Amygdala (tissue), 56 donors: ENCODE results near the gene TANGO2.
A peak's percentile ranks its signal among the peaks of the same experiment; 100 is the strongest.

ENCODE experiments used
- DNase-seq, 56 donors: peaks; one replicate each; lab custom pipeline; 2025; lab: John Stamatoyannopoulos, UW

TANGO2 gene

DNA sequence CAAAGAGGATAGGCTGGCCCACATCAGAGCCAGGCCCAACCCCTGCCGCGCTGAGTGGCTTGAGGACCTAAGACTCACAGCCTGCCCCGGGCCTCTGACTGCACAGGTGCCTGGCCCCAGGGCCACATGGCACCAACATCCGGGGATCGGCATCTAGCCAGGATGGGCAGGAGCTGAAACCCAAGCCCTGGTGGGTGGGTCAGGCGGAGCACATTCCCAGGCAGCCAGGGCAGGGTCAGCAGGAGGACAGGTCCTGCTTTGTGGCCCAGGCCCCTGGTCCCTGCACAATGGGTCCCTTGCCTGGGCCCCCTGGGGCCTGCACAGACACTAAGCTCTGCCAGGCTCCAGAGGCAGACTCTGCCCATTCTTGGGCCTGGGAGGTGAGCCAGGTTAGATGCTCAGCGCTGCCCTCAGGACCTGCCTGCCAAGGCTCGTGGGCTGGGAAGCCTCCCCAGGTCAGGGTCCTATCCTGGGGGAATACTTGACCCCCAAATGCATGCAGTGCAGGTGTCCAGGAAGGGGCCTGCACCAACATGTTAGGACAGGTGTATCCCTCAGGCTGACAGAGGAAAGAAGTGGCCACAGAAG lies 37.8 kb upstream of the TANGO2 start:
- DNase-seq, result no peak

DNA sequence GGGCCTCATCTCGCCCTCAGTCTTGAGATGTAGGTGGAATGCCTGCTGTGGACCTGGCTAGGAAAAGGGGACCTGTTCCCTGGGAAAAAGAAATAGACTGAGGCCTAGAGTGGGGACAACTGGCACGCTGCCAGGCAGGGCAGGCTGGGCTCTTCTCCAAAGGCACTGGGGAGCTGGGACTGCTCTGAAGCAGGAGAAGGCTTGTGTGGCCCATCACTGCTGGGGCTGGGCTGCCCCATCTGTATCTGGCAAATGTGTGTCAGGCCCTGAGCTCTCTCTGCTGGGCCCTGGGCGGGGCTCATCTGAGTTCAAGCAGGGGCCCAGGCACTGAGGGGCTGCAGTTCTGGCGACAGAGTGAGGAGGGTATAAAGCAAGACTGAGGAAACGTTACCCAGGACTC lies 37.2 kb upstream of the TANGO2 start:
- DNase-seq, result peak in 12 of 56 donors; percentile 23 to 50 (median 34)

DNA sequence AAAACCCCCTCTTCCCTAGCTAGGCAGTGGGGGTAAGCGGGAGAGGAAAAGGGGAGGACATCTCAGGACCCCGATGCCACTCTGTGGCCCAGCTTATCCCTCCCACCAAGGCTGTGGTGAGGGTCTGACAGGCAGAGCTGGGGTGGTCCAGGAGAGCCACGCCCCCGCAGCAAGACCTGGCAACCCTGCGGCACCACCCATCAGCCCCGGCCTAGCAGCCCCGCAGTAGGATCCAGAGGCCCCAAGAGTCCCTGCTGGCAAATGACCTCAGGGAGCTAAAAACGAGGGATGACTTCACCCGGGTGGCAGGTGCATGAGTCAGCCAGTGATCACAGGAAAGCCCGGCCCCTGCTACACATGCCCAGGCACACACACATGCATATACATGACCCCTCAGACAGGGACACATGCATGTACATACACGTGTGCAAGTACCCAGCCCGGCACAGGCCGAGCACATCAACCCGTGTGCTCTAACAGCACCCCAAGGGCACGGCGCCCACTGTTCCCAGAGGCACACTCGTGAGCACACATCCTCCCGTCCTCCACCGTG lies 36.6 kb upstream of the TANGO2 start:
- DNase-seq, result peak in 1 of 56 donors; percentile 39

DNA sequence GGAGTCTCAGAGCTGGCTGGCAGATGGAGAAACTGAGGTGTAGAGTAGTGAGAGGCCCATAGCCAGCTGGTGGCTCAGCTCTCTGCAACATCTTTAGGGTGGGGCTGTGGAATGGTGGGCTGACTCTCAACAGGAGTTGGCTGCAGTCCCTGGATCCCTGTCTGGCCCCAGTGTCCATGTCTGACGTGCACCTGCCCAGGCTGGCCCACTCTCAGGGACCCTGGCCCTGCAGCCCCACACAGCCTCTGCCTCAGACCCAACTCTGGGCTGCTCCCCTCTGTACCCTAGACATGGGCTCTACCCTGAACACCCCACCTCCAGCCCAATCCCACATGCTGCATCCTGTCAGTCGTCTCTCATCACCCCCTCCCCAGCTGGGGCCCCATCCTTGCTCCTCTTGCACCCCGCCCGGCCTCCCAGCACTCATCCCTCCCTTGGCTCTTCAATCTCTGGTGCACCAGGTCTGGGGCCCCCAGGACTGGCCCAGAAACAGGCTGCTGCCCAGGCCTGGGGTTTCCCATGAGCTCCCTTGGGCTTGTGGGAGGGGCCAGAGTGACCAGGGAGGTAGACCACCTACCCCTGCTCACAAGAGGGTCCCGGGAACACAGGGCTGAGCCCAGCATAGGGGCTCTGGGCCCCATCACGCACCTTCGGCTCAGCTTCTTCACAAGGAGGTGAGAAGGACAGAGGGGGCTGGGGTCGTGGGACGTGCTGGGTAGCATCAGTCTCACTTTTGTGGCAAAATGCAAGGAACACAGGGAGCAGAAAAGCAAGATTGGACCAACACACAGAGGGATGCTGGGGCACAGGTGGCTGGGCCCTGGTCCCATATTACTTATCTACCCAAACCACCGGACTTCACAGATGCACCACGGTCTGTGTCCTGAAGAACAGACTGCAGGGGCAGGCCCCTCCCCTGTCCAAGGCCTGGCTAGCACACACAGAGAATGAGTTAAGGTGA lies 35.8 kb upstream of the TANGO2 start:
- DNase-seq, result no peak

DNA sequence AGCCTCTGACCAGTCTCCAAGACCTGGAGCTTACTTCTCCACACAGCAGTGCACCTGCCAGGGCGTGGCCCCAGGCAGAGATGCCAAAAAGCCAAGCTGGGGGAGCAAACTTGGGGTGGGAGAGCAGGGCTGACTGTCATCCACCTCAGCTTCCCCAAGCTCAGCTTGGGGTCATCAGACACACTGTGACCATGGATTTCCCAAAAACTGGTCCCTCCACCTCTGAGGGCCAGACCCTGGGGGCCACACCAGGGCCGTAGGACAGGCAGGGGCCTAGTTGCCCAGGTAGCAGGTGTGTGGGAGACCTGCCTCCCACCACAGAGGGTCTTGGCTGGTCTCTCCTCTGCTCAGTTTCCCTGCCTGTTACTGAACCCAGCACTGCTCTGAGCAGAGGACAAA lies 34.9 kb upstream of the TANGO2 start:
- no peak for DNase-seq

- DNase-seq, result peak in 38 of 56 donors; percentile 25 to 81 (median 46)
These were observed 34.2 kb upstream of the TANGO2 start for GRCh38 chr22:19986410-19987341.

- peak in 1 of 56 donors; percentile 77 for DNase-seq
These were observed 33.3 kb upstream of the TANGO2 start for GRCh38 chr22:19987394-19988306.

- DNase-seq, result no peak
These were observed 32.5 kb upstream of the TANGO2 start for GRCh38 chr22:19988331-19988808.

DNA sequence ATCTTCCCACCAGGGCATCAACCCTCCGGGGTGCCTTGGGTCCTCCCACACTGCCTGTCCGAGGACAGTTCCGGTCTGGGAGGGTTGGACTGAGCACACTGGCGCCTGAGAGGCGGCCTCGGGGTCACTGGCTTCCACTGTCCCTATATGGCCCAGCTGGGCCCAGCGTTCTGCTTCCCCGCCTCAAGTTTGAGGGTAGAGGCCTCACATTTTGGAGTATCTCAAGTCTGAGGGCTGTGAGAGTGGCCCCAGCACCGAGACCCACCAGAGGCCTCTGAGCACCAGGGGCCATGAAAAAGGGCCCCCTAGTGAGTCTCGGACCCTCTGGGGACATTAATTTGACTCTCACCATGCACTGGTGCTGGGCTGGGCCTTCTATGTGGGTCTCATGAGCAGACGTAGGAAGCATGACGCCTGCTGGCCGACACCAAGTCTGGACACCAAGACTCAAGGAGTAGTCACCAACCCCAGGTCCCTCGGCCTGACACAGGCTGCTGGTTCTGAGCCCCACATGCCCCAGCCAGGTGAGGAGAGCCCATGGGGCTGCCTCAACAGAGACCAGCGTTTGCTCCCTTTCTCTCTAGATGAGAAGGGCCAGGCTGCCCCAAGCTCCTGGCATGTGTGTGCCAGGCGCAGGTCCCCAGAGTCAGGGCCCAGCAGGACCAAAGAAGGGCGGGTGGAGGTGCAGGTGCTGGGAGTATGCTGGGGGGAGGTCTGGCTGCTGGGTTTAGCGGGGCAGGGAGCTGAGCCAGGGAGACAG lies 31.8 kb upstream of the TANGO2 start:
- DNase-seq, result no peak

- DNase-seq, result no peak
These were observed 31.2 kb upstream of the TANGO2 start for GRCh38 chr22:19989725-19990067.

DNA sequence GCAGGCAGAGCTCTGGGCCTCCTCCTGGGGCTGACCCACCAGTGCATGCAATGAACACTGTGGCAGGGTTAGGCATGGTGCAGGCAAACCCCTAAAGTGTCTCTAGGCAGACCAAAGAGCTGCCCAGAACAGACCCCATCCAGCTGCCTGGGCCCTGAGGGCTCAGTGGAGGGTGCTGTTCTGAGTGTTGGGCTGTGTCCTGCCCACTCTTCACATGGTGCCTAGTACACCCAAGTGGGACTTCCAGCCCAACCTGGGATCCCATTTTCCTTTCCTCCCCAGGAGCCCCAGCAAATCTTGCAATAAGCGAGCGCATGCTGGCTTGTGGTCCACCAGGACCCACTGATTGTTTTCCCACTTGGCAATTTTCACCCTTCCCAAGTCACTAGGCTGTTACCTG lies 30.7 kb upstream of the TANGO2 start:
- no peak for DNase-seq

DNA sequence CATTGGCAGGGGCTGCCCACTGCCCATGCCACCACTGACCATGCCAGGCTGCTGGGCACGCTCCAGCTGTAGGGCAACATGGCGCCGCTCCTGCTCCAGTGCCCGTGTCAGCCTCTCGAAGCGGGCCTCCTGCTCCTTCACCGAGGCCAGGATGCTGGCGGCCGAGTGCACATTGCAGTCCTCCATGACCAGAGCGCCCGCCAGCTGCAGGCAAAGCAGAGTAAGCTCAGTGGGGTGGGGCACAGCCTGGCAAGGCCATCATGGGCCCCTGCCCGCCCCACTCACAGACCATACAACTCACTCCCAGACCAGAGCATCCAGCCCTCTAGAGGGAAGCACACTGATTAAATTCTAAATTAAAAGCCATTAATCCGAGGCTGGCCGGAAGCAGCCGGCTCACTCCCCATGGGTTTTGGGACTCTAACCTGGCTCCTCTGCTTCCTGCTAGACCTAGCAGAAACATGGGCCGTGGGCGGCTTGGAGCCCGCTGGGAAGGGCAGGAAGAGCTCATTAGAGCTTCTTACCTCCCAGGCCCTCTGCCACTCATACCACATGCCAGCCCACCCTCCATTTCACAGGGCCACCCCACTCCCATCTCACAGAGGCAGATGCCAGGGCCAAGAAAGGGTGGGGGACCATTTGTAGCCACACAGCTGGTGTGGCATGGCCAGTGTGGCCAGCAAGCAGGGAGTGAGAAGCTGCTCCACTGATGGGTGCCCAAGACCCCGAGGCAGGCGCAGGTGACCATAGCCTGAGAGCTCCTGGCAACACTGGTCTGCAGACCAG lies 30.1 kb upstream of the TANGO2 start:
- DNase-seq, result no peak

GRCh38 chr22:19991395-19991644 lies 29.6 kb upstream of the TANGO2 start:
- no peak for DNase-seq

- DNase-seq, result peak in 20 of 56 donors; percentile 19 to 73 (median 43)
These were observed 29.1 kb upstream of the TANGO2 start for GRCh38 chr22:19991645-19992451.

DNA sequence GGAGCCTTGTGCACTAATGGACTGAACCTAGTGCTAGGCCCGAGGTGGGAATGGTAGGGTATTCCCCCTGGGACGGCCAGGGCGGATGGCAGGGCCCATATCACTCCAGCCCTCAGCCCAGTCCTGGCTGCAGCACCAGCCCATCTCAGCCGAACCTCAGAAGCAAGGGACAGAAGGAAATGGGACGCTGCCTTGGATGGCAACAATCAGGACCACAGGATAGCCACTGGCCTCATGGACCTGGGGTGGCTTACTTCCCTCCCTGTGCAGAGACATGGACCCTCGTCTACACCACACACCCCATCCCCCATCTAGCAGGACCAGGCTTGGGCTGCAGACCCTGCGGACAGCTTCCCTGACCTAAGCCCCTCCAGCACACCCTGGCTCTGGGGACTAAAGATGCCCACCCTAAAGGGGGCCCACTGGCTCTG lies 28.4 kb upstream of the TANGO2 start:
- DNase-seq, result no peak

DNA sequence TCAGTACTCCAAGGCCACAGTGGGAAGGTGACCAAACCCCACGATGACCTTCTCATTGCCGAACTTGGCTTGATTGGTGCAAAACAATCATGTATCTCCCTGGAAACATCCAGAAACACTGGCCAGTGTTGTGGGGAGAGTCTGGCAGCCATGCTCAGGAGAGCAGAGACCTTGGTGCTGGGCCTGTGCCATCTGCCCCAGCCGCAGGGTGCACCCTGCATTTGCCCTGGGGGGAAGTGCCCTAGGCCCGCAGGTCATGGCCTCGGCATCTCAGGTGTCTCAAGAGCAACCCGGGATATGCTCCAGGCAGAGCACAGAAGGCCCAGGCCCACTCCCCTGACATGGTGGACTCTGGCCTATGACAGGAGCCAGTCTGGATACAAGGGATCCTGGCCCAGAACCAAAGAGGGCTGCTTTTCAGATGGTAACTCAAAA lies 28.0 kb upstream of the TANGO2 start:
- DNase-seq, result no peak

- DNase-seq, result no peak
These were observed 27.0 kb upstream of the TANGO2 start for GRCh38 chr22:19993926-19994325.
